T-helper 1 cell treated with Interleukin-12 subunit alpha and Interleukin-12 subunit beta and Interleukin-4 antibody, amounts not matched to agents 30 ng/mL and 1 ng/mL, for 36 hours (primary cell): ENCODE measurements around the gene TOMM22. TPM values are rescaled to one million over a fixed set of nuclear protein-coding genes. Genes with fewer than 3 reads are reported as not detected.

ENCODE experiments used
- intact Hi-C: fragments of 100-400 bp; cut with micrococcal nuclease; formaldehyde crosslinking; loops from one replicate; pipeline ENCODE4 v1.15.1; 2024
- total RNA-seq: library from RNA; stranded (reverse); gene quantifications from 2 replicates; pipeline ENCODE4 v1.2.3, GENCODE V29; 2022

Gene TOMM22
- total RNA-seq = 97.4 and 102 TPM in 2 replicates

- intact Hi-C loops = loop anchor here (1.0 kb wide), 6 partner anchors 15 to 175 kb away; partner anchors contain the start of genes DDX17, DMC1, GTPBP1 and JOSD1
Observed at GRCh38 chr22:38681582-38682335, at the start of gene TOMM22. TOMM22 (plus strand) TSS chr22:38681957; CDS start chr22:38681979, 22 bp downstream.

GRCh38 chr22:38632528-38632927 is 49.2 kb upstream of the TOMM22 start:
- intact Hi-C loops = no loop called here

GRCh38 chr22:38638216-38638615 is 43.5 kb upstream of the TOMM22 start:
- intact Hi-C loops = no loop called here

- intact Hi-C loops = no loop called here
Observed at GRCh38 chr22:38638728-38639127, 43.0 kb upstream of the TOMM22 start.

GRCh38 chr22:38641476-38642040 is 40.2 kb upstream of the TOMM22 start:
- intact Hi-C loops = loop anchor here (5.0 kb wide), 1 partner anchor 54 kb away; no protein-coding TSS in a partner anchor

GRCh38 chr22:38644245-38644644 is 37.5 kb upstream of the TOMM22 start:
- intact Hi-C loops = loop anchor here (5.0 kb wide), 1 partner anchor 57 kb away; no protein-coding TSS in a partner anchor

- intact Hi-C loops = no loop called here
Observed at GRCh38 chr22:38645430-38645829, 36.3 kb upstream of the TOMM22 start.

- intact Hi-C loops = no loop called here
Observed at GRCh38 chr22:38649841-38650522, 31.8 kb upstream of the TOMM22 start.

GRCh38 chr22:38652859-38653258 is 28.9 kb upstream of the TOMM22 start:
- intact Hi-C loops = no loop called here

- intact Hi-C loops = no loop called here
Observed at GRCh38 chr22:38653741-38654140, 28.0 kb upstream of the TOMM22 start.

GRCh38 chr22:38655519-38656255 is 26.1 kb upstream of the TOMM22 start:
- intact Hi-C loops = loop anchor here (1.0 to 2.0 kb wide), 6 partner anchors 46 to 703 kb away; partner anchors contain the start of genes C22orf23, DDX17, DMC1 and GTPBP1

- intact Hi-C loops = loop anchor here (1.0 to 2.0 kb wide), 8 partner anchors 25 to 704 kb away; partner anchors contain the start of genes C22orf23, DDX17, DMC1 and DNAL4
Observed at GRCh38 chr22:38656256-38657044, 25.3 kb upstream of the TOMM22 start, which contains the start of the genes CBY1 and FAM227A. CBY1 (plus strand) TSS chr22:38656638; CDS start chr22:38668055, 11,417 bp downstream. FAM227A (minus strand) TSS chr22:38656392; CDS start chr22:38650168, 6,224 bp downstream.

- intact Hi-C loops = loop anchor here (1.0 to 2.0 kb wide), 4 partner anchors 24 to 704 kb away; partner anchors contain the start of genes C22orf23, DNAL4, POLR2F and TOMM22
Observed at GRCh38 chr22:38657045-38657909, 24.5 kb upstream of the TOMM22 start.

GRCh38 chr22:38674888-38675287 is 6.9 kb upstream of the TOMM22 start:
- intact Hi-C loops = no loop called here

- intact Hi-C loops = no loop called here
Observed at GRCh38 chr22:38675833-38676232, 5.9 kb upstream of the TOMM22 start.

GRCh38 chr22:38684895-38685294 is 3.1 kb downstream of the TOMM22 start:
- intact Hi-C loops = no loop called here

GRCh38 chr22:38685761-38686160 is 4.0 kb downstream of the TOMM22 start:
- intact Hi-C loops = no loop called here

GRCh38 chr22:38689651-38690050 is 7.9 kb downstream of the TOMM22 start:
- intact Hi-C loops = no loop called here

GRCh38 chr22:38694049-38694448 is 12.3 kb downstream of the TOMM22 start:
- intact Hi-C loops = no loop called here
